GM12892 (cell line): ENCODE data around the gene DTX1.

ENCODE experiments used
- POLR2A ChIP-seq: IDR thresholded peaks from 2 replicates; pipeline ENCODE4 v1.6.1; 2011; ENCODE audit warnings: low read depth, low read length, control low read depth
- POLR2AphosphoS5 ChIP-seq: IDR thresholded peaks from 2 replicates; pipeline ENCODE4 v1.6.1; 2011; ENCODE audit warnings: low read depth, low read length, control low read depth
- TAF1 ChIP-seq: IDR thresholded peaks from 2 replicates; pipeline ENCODE4 v1.6.1; 2011; ENCODE audit warnings: low read depth, mild to moderate bottlenecking, control low read depth, low read length, borderline replicate concordance

DNA sequence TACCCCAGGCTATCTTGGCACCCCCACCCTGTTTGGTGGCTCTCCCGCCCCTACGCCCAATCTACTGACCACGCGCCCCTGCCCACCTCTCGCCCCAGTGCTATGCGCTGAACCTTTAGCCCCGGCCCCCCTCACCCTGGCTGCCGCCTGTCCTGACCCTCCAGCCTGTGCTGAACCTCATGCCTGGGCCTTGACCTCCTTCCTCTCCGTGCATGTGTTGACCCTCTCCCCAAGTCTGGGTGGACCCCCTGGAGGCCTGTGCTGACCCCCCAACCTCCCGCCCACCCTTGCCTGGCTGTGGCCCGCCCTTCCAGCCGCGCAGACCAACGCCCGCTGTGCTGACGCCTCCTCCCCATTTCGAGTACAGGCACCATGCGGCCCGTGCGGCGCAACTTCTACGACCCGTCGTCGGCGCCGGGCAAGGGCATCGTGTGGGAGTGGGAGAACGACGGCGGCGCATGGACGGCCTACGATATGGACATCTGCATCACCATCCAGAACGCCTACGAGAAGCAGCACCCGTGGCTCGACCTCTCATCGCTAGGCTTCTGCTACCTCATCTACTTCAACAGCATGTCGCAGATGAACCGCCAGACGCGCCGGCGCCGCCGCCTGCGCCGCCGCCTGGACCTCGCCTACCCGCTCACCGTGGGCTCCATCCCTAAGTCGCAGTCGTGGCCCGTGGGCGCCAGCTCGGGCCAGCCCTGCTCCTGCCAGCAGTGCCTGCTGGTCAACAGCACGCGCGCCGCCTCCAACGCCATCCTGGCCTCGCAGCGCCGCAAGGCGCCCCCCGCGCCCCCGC is 20.7 kb downstream of the DTX1 start:
- TF ChIP-seq POLR2A (no peak), POLR2AphosphoS5 (no peak), TAF1 (no peak)
